HG03460 (cell line): Measurements from ENCODE around the gene CLSTN3.

Experiments used
- ATAC-seq: cut with Tn5 transposase; IDR thresholded peaks from one replicate; pipeline ENCODE4 v1.9.1; 2021; ENCODE audit not compliant: unreplicated experiment

The CLSTN3 gene

GRCh38 chr12:7146906-7147305 lies 16.7 kb downstream of the CLSTN3 start:
- no peak for ATAC-seq

DNA sequence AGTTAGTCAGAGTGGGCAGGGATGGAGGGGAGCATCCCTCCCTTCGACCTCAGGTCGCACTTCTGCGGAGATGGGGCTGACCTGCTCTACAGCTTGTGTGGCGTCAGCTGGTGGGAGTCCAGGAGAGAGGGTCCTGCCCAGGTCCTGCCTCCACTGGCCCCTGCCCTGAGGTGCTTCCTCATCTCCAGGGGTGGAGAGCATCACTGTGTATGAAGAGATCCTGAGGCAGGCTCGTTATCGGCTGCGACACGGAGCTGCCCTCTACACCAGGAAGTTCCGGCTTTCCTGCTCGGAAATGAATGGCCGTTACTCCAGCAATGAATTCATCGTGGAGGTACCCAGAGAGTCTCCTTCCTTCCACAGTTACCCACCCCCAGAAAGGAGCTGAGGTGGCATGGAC lies 20.2 kb downstream of the CLSTN3 start:
- ATAC-seq, result no peak

GRCh38 chr12:7150841-7151240 lies 20.7 kb downstream of the CLSTN3 start:
- no peak for ATAC-seq

DNA sequence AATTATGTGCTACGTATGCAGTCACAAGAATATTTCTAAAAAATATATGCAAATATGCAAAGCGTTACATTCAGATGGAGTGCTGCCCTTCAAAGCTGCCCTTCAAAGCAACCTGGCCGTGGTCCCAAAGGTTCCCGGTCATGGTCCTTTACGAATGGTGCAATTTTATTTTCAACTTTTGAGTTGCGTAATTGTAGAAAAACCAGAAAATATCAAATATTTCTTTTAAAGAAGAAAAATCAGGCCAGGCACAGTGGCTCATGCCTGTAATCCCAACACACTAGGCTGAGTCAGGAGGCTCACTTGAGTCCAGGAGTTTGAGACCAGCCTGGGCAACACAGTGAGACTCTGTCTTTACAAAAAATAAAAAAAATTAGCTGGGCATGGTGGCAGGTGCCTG lies 21.4 kb downstream of the CLSTN3 start:
- no peak for ATAC-seq

GRCh38 chr12:7152818-7153217 lies 22.6 kb downstream of the CLSTN3 start:
- no peak for ATAC-seq

DNA sequence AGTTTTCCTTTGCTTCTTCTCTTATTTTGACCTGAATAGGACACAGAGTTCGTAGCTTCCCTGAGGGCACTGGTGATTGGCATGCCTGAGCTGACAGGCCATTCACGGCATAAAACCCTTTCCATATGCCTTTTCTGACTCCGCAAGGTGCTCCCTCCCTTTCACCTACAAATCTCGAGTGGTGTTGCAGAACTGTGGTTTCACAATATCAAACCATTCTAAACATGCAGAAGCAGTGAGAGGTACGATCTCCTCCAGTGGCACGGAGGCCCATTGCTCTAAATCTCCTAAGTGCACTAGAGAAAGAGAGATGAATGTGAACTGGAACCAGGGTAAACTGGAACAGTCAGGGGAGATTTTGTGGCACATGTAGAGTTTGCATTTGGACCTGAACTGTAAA lies 23.9 kb downstream of the CLSTN3 start:
- no peak for ATAC-seq

DNA sequence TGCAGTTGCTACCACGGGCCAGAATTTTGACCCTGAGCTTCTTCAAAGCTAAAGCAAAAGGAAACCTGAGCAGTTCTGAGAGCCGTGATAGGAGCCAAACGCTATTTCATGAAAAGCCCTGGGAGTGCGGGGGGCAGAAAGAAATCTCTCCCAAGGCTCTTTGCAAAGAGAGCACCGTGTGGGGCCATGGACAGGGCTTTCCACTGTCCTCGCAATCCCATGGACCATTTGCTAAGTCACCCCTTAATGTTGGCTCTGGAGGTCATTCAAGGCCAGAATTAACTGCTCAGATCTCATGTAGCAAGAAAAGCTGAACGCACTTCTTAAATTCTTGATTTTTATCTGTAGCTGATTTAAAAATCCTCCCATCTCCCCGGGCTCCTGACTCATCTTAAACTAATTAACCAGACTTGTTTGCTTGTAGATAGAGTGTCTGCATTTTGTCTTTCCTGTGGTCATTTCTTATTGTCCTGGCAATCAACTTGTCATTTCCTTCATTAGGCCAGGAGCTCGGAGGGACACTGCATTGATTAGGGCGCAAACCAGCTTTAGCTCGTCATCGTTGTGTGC lies 24.8 kb downstream of the CLSTN3 start:
- no peak for ATAC-seq

DNA sequence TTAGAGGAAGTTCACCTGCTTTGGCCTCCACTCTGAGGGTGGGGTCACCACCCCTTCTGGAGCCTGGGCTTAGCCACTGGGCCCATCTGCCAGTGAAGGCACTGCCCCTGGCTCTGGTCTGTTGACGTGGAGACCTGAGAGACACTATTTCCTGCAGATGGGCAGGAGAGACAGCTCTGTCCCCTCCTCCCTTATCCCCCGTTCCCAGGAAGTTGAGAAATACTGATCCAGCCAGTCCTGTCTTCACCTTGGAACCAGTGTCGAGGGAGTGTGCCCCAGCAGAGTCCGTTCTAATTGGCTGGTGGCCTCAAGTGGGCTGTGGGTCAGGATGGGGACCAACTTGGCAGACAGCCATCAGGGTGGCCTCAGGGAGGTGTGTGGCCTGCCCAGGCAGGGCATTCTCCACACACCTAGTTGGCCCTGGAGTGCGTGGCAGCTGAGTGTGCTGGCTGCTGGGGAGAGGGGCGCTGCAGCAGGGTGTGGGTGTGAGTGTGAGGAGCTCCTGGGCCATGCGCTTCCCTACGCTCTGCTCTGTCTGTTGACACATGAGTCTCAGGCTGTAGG lies 25.4 kb downstream of the CLSTN3 start:
- no peak for ATAC-seq

DNA sequence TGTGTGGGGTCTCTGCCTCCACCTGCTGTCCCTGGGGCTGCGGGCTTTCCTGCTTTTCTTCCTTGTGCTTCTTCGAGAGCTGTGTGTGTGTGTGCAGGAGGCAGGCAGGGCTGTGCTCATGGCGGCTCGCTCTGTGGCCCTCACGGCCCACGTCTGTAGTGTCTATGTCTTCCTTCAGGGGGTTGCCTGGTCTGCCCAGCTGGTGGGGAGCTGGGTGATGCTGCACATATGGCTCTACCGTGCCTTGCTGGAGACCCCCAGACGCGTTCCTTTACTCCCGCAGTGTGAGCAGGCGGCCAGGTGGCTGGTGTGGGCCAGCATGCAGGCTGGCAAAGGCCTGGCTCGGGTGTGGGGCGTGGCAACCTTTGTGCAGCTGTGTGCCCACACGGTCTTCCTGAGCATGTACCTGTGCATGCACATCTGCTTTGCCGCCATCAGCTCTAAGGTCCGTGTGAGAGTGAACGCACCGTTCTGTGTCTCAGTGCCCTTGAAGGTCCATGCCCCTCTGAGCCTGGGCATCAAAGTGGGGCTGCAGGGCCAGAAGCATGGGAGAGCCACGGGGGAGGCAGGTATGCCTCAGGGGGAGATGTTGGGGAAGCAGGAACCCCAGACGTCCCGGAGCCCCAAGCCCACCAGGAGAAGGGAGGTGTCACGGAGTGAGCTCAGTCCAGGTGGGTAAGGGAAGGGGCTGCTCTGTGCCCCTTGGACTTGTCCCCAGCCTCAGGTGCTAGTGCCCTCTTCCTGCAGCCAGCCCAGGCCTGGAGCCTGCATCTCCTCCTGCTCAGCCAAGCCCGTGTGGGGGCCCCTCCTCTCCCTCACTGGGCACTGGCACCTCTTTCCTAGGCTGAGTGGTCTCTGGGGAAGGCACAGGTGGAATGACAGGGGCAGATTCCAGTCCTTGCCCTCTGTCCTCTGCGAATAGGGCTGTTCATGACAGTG lies 26.4 kb downstream of the CLSTN3 start:
- no peak for ATAC-seq

DNA sequence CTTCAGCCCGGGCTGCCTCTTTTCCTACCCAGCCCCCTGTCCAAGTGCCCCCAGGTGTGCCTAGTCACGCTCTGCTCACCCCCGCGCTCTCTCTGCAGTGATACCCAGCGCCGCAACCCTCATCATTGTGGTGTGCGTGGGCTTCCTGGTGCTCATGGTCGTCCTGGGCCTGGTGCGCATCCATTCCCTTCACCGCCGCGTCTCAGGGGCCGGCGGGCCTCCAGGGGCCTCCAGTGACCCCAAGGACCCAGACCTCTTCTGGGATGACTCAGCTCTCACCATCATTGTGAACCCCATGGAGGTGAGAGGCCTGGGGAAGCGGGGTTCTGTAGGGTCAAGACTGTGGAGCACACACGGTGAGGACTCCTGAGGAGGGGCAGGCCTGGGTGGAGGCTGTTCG lies 27.2 kb downstream of the CLSTN3 start:
- ATAC-seq, result no peak

GRCh38 chr12:7158781-7159609 lies 28.8 kb downstream of the CLSTN3 start:
- ATAC-seq, result no peak

- ATAC-seq, result no peak
Observed at GRCh38 chr12:7160183-7160582, 30.0 kb downstream of the CLSTN3 start.

GRCh38 chr12:7161327-7161726 lies 31.2 kb downstream of the CLSTN3 start:
- no peak for ATAC-seq

GRCh38 chr12:7161811-7162210 lies 31.6 kb downstream of the CLSTN3 start:
- no peak for ATAC-seq

DNA sequence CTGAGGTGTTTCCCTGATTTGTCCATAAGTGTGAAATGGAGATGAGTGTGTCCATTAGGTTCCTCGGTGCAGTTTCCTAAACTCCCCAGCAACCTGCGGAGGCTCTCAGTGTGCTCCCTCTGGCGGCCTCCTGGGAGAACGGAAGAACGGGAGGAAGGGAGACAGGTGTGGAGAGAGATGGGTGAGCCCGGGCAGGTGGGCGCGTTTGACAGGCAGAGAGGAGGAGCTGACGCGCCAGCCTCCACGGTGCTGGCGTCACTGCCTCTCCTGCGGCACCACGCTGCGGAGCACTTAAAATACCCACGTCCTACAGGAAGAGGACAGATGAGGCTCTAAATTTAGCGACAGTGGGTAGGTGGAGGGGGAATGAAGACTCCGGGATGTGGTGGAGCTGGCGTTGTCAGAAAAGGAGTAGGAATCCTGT lies 32.5 kb downstream of the CLSTN3 start:
- ATAC-seq, result no peak

GRCh38 chr12:7169951-7170350 lies 39.8 kb downstream of the CLSTN3 start:
- no peak for ATAC-seq

DNA sequence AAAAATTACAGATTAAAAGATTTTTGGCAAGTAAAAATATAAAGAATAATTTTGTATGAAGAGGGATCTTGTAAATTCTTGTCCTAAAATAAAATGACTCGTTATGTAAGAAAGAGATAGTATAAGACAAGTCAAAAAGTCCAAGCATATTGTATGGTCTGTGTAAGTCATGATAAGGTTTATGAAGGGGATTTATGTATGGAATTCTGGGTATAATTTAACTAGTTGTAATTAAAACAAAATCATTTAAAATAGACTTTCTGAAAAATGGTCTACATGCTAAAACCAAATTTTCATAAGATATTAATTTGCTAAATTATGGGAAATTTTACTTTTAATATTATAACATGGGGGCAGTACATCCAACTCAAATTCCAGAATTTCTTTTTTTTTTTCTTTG lies 41.7 kb downstream of the CLSTN3 start:
- no peak for ATAC-seq

DNA sequence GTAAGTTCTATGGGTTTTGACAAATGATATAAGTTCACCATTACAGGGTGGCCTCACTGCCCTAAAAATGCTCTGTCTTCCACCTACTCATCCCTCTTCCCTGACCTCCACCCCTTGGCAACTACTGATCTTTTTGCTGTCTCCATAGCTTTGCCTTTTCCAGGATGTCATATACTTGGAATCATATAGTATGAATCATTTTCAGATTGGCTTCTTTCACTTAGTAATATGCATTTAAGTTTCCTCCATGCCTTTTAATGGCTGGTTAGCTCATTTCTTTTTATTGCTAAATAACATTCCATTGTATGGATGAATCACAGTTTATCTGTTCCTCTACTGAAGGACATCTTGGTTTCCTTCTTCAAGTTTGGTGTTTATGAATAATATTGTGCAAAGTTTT lies 45.3 kb downstream of the CLSTN3 start:
- ATAC-seq, result no peak

- no peak for ATAC-seq
Observed at GRCh38 chr12:7176595-7176994, 46.4 kb downstream of the CLSTN3 start.

DNA sequence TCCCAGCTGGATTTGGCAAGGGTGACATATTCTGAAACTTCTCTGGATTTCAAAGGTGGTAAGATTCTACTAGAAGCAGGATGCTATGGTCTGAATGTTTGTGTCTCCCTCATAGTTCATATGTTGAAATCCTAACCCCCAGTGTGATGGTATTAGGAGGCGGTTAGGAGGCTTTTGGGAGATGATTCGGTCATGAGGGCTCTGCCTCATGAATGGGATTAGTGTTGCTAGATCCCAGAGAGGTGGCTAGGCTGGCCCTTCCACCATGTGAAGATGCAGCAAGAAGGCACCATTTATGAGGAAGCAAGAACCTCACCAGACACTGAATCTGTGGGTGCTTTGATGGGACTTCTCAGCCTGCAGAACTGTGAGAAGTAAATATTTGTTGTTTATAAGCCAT lies 48.3 kb downstream of the CLSTN3 start:
- ATAC-seq, result no peak

DNA sequence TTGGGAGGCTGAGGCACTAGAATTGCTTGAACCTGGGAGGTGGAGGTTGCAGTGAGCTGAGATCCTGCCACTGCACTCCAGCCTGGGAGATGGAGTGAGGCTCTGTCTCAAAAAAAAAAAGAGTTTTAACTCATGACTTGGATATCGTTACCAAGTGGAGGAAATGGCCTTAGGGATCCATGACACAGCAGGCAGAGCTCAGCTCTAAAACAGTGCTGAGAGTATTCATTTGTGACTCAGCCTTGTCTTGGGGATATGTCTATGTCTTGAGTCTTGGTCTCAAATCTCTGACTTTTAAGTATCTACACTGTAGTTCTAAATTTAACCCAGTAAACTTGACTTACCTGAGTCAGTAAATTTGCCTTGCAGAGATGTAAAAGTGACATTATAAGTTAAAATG lies 50.5 kb downstream of the CLSTN3 start:
- no peak for ATAC-seq
